ENCODE results near the gene C1orf52. TPM values are rescaled to one million over a fixed set of nuclear protein-coding genes. Genes with fewer than 3 reads are reported as not detected.

Gene C1orf52
- total and polyA plus RNA-seq, 9 of the 15 experiments (the other 6 are each of a cell fraction or from before 2014, with no cell fraction given), result 17.0 to 38.5 (median 33.0) TPM

DNA sequence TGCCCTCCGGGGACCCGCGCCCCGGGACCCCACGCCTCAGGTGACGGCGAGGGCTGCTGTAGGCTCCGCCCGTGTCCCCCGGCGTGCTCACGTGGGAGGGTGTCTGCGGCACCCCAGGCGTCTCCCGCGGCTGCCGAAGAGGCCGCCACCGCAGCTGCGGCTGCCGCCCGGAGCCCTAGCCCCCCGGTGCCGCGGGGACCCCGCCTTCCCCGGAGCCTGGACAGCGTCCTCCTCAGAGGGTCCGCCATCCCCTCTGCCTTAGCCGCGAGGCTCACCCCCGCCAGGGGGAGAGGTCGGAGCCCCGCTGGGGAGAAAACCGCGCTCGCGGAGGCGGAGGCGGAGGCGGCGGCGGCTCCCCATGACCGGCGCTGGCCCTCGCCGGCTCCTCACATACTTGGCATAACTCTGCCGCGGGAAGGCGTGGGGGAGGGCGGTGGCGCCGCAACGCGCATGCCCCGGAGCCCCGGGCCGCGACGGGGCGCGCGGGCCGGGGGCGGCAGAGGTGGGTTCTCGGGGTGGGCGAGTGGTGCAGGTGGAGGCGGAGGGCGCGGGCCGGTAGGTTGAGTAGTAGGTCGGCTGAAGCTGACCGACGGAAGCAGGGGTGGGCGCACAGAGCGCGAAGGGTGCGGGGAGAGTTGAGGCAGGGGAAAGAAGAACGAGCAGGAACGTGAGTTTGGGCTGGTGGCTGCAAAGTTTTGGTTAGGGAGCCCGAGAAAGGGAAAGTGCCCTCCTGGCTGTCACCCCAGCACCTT is 57.9 kb downstream of the C1orf52 start (continued):
- TF ChIP-seq MYNN (IDR thresholded peaks at IDR 0.05) (no peak), MYNN (CRISPR knock-in tag; IDR thresholded peaks at IDR 0.05) (no peak), ZNF384 (IDR thresholded peaks at IDR 0.05; ENCODE audit: low read depth, low read length) (no peak), NR4A1 (CRISPR knock-in tag; IDR thresholded peaks at IDR 0.05) (no peak), NR4A1 (tag; IDR thresholded peaks at IDR 0.05) (no peak), TOE1 (IDR thresholded peaks at IDR 0.05; ENCODE audit: borderline replicate concordance) (no peak; the same call in 1 of the 2 replicates), TOE1 (CRISPR knock-in tag; IDR thresholded peaks at IDR 0.05; ENCODE audit: borderline replicate concordance, low read depth) (no peak), NCOR1 (IDR thresholded peaks at IDR 0.05) (peak; percentile 59), PPARD (CRISPR knock-in tag; IDR thresholded peaks at IDR 0.05) (no peak), ZKSCAN8 (CRISPR knock-in tag; IDR thresholded peaks at IDR 0.05) (no peak), SIX5 (IDR thresholded peaks at IDR 0.05; ENCODE audit: borderline replicate concordance in 1 of 2, insufficient read depth in 1 of 2, low read depth in 1 of 2, low read length in 2 of 2) (no peak), ZNF24 (IDR thresholded peaks at IDR 0.05) (no peak; the same call in 1 of the 2 replicates), EGR1 (conservative IDR thresholded peaks at IDR 0.05) (peak; percentile 96), ZKSCAN1 (IDR thresholded peaks at IDR 0.05; ENCODE audit: low read depth, low read length) (no peak), CHD2 (IDR thresholded peaks at IDR 0.05; ENCODE audit: low read depth, low read length) (no peak), GTF2E2 (tag; IDR thresholded peaks at IDR 0.05) (peak; percentile 85; the same call in 1 of the 2 replicates), TARDBP (IDR thresholded peaks at IDR 0.05) (no peak), GTF2A2 (tag; IDR thresholded peaks at IDR 0.05) (no peak), HNRNPK (IDR thresholded peaks at IDR 0.05; ENCODE audit: low read depth, low read length, poor library complexity, severe bottlenecking) (no peak), ZNF253 (CRISPR knock-in tag; conservative IDR thresholded peaks at IDR 0.05) (no peak), HNRNPH1 (optimal IDR thresholded peaks at IDR 0.05; ENCODE audit: low read depth, low read length) (no peak), SNIP1 (IDR thresholded peaks at IDR 0.05; ENCODE audit: low read depth) (no peak), ZBTB17 (CRISPR knock-in tag; IDR thresholded peaks at IDR 0.05) (no peak), ZFPM2 (CRISPR knock-in tag; IDR thresholded peaks at IDR 0.05) (no peak)
- TF ChIP-seq, protein P1, sequence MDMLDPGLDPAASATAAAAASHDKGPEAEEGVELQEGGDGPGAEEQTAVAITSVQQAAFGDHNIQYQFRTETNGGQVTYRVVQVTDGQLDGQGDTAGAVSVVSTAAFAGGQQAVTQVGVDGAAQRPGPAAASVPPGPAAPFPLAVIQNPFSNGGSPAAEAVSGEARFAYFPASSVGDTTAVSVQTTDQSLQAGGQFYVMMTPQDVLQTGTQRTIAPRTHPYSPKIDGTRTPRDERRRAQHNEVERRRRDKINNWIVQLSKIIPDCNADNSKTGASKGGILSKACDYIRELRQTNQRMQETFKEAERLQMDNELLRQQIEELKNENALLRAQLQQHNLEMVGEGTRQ (CRISPR knock-in tag; IDR thresholded peaks at IDR 0.05), result peak; percentile 68
- TF ChIP-seq, protein P2, sequence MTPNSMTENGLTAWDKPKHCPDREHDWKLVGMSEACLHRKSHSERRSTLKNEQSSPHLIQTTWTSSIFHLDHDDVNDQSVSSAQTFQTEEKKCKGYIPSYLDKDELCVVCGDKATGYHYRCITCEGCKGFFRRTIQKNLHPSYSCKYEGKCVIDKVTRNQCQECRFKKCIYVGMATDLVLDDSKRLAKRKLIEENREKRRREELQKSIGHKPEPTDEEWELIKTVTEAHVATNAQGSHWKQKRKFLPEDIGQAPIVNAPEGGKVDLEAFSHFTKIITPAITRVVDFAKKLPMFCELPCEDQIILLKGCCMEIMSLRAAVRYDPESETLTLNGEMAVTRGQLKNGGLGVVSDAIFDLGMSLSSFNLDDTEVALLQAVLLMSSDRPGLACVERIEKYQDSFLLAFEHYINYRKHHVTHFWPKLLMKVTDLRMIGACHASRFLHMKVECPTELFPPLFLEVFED (CRISPR knock-in tag; conservative IDR thresholded peaks at IDR 0.05), result no peak
- TF ChIP-seq, protein P3, sequence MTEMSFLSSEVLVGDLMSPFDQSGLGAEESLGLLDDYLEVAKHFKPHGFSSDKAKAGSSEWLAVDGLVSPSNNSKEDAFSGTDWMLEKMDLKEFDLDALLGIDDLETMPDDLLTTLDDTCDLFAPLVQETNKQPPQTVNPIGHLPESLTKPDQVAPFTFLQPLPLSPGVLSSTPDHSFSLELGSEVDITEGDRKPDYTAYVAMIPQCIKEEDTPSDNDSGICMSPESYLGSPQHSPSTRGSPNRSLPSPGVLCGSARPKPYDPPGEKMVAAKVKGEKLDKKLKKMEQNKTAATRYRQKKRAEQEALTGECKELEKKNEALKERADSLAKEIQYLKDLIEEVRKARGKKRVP (CRISPR knock-in tag; IDR thresholded peaks at IDR 0.05), result no peak
- TF ChIP-seq, protein P4, sequence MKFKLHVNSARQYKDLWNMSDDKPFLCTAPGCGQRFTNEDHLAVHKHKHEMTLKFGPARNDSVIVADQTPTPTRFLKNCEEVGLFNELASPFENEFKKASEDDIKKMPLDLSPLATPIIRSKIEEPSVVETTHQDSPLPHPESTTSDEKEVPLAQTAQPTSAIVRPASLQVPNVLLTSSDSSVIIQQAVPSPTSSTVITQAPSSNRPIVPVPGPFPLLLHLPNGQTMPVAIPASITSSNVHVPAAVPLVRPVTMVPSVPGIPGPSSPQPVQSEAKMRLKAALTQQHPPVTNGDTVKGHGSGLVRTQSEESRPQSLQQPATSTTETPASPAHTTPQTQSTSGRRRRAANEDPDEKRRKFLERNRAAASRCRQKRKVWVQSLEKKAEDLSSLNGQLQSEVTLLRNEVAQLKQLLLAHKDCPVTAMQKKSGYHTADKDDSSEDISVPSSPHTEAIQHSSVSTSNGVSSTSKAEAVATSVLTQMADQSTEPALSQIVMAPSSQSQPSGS (CRISPR knock-in tag; IDR thresholded peaks at IDR 0.05), result no peak
